GM12891 (cell line): ENCODE data around the gene NEDD4.

Source experiments
- PAX5 ChIP-seq: IDR thresholded peaks from 2 replicates; pipeline ENCODE4 v1.6.1; 2011; ENCODE audit warnings: low read length, moderate library complexity, mild to moderate bottlenecking; ENCODE audit not compliant: insufficient read depth, severe bottlenecking
- POLR2A ChIP-seq: IDR thresholded peaks from 2 replicates; pipeline ENCODE4 v1.6.1; 2011; ENCODE audit warnings: low read depth, low read length, control low read depth
- POLR2AphosphoS5 ChIP-seq: IDR thresholded peaks from 2 replicates; pipeline ENCODE4 v1.6.1; 2011; ENCODE audit warnings: low read depth, low read length, control low read depth
- POU2F2 ChIP-seq: IDR thresholded peaks from 2 replicates; pipeline ENCODE4 v1.6.1; 2011; ENCODE audit warnings: low read depth, mild to moderate bottlenecking, control low read depth, low read length, moderate library complexity
- SPI1 ChIP-seq: IDR thresholded peaks from 2 replicates; pipeline ENCODE4 v1.6.1; 2011; ENCODE audit warnings: low read depth, low read length, control low read depth
- TAF1 ChIP-seq: IDR thresholded peaks from 2 replicates; pipeline ENCODE4 v1.6.1; 2011; ENCODE audit warnings: low read depth, low read length, control low read depth

DNA sequence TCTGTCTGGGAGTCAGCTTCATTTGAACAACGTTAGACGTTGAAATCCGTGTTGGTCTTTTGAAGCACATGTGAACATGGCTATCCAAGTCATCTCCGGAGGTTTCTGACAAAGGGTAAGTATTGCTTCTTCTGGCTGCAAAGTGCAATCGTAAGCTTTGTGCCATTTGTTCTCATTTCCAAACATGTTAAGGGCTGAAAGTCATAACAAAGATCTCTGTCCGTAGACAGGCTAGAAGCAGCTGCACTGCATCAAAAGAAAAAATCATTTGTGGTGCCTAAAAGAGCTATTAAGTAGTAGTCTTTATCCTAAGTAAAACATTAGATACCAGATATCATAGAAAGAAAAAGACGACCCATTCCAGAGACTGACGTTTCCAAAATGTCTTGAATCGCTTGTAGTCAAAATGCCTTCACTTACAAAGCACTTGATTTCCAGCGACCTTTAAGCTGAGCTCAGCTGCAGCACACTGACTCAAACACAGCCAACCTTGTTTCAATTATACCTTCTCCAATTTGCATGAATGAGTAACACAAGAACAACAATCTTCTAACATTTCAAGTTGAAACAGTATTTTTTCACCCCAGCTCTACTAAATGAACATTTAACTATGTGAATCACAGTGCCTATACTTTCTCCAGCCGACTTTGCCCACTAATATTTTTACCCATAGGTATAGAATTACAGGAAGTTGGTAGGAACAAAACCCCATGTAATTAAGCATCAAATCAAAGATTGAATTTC, 76.6 kb downstream of the NEDD4 start:
- TF ChIP-seq PAX5 (no peak), POLR2AphosphoS5 (no peak), POLR2A (no peak), SPI1 (no peak), TAF1 (no peak), POU2F2 (no peak)
